ENCODE data around the gene ZNF225.
A peak's percentile ranks its signal among the peaks of the same experiment; 100 is the strongest.

GRCh38 chr19:44141191-44142058 is 28.2 kb downstream of the ZNF225 start, which contains the start of gene ZNF234:
- TF ChIP-seq TCF7L2 (IDR thresholded peaks at IDR 0.05; ENCODE audit: low read depth, low read length) (peak; percentile 44; the same call in 1 of the 2 replicates), REST (IDR thresholded peaks at IDR 0.05; ENCODE audit: insufficient read depth in 1 of 2, low read depth in 2 of 2, low read length in 1 of 2) (no peak)

All from Panc1 (cell line).